Parathyroid adenoma (tissue), 2 donors: ENCODE measurements around the gene LIMS2.

Source experiments
- H2AFZ ChIP-seq: fragments of 300-600 bp; sonication (generic); one replicate; pipeline ENCODE4 v1.7.0; 2017; ENCODE audit warnings: antibody characterized with exemption, mild to moderate bottlenecking
- H3K27ac ChIP-seq: fragments of 300-600 bp; sonication (generic); one replicate; pipeline ENCODE4 v1.7.0; 2017
- H3K27me3 ChIP-seq: fragments of 300-600 bp; sonication (generic); one replicate; pipeline ENCODE4 v1.7.0; 2017; ENCODE audit warnings: low read length; ENCODE audit not compliant: control insufficient read depth, insufficient read depth
- H3K36me3 ChIP-seq: fragments of 300-600 bp; sonication (generic); one replicate; pipeline ENCODE4 v1.7.0; 2017; ENCODE audit warnings: low read length; ENCODE audit not compliant: control insufficient read depth, insufficient read depth
- H3K4me1 ChIP-seq: fragments of 300-600 bp; sonication (generic); one replicate; pipeline ENCODE4 v1.7.0; 2017; ENCODE audit warnings: control low read depth
- H3K4me2 ChIP-seq: fragments of 300-600 bp; sonication (generic); one replicate; pipeline ENCODE4 v1.7.0; 2017; ENCODE audit warnings: low read length
- H3K4me3 ChIP-seq: fragments of 300-600 bp; sonication (generic); one replicate; pipeline ENCODE4 v1.7.0; 2017; ENCODE audit warnings: low read depth, low read length
- H3K79me2 ChIP-seq: fragments of 300-600 bp; sonication (generic); one replicate; pipeline ENCODE4 v1.7.0; 2017; ENCODE audit warnings: control low read depth
- H3K9ac ChIP-seq: fragments of 300-600 bp; sonication (generic); one replicate; pipeline ENCODE4 v1.7.0; 2017; ENCODE audit warnings: mild to moderate bottlenecking
- H3K9me3 ChIP-seq: fragments of 300-600 bp; sonication (generic); one replicate; pipeline ENCODE4 v1.7.0; 2017; ENCODE audit warnings: low read length; ENCODE audit not compliant: control insufficient read depth
- TF ChIP-seq, protein P1 (sequence below): fragments of 300-600 bp; sonication (generic); IDR thresholded peaks from one replicate; pipeline ENCODE4 v1.7.0; 2017; ENCODE audit warnings: antibody characterized with exemption, mild to moderate bottlenecking
- donor health status: primary hyperparathyroidism.

Gene LIMS2

GRCh38 chr2:127664065-127664894, 11.1 kb downstream of the LIMS2 start:
- Histone ChIP-seq H3K36me3 (no peaks in the 10 kb centered on the region), H3K4me1 (no peaks in the 10 kb centered on the region), H3K27me3 (no peaks in the 10 kb centered on the region), H3K4me3 (no peak overlapping the region), H3K79me2 (no peaks in the 10 kb centered on the region), H3K9me3 (no peaks in the 10 kb centered on the region), H2AFZ (peak overlapping the region; percentile 56), H3K4me2 (peak overlapping the region; percentile 39), H3K9ac (no peak overlapping the region), H3K27ac (peak overlapping the region; percentile 8)
- TF ChIP-seq, protein P1, sequence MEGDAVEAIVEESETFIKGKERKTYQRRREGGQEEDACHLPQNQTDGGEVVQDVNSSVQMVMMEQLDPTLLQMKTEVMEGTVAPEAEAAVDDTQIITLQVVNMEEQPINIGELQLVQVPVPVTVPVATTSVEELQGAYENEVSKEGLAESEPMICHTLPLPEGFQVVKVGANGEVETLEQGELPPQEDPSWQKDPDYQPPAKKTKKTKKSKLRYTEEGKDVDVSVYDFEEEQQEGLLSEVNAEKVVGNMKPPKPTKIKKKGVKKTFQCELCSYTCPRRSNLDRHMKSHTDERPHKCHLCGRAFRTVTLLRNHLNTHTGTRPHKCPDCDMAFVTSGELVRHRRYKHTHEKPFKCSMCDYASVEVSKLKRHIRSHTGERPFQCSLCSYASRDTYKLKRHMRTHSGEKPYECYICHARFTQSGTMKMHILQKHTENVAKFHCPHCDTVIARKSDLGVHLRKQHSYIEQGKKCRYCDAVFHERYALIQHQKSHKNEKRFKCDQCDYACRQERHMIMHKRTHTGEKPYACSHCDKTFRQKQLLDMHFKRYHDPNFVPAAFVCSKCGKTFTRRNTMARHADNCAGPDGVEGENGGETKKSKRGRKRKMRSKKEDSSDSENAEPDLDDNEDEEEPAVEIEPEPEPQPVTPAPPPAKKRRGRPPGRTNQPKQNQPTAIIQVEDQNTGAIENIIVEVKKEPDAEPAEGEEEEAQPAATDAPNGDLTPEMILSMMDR, result no peak

GRCh38 chr2:127663566-127664064, 11.7 kb downstream of the LIMS2 start:
- Histone ChIP-seq H3K4me2 (peak overlapping the region; percentile 39), H3K4me1 (no peaks in the 10 kb centered on the region), H3K9ac (no peak overlapping the region), H2AFZ (no peak overlapping the region), H3K27me3 (no peaks in the 10 kb centered on the region), H3K4me3 (no peak overlapping the region), H3K79me2 (no peaks in the 10 kb centered on the region), H3K27ac (no peak overlapping the region), H3K9me3 (no peaks in the 10 kb centered on the region), H3K36me3 (no peaks in the 10 kb centered on the region)
- TF ChIP-seq, protein P1, result no peak

GRCh38 chr2:127662937-127663565, 12.3 kb downstream of the LIMS2 start:
- no peak overlapping the region for H3K9ac ChIP-seq
- TF ChIP-seq, protein P1, result no peak
- H3K79me2 ChIP-seq, result no peaks in the 10 kb centered on the region
- H3K36me3 ChIP-seq, result no peaks in the 10 kb centered on the region
- no peaks in the 10 kb centered on the region for H3K4me1 ChIP-seq
- no peaks in the 10 kb centered on the region for H3K9me3 ChIP-seq
- no peak overlapping the region for H2AFZ ChIP-seq
- no peaks in the 10 kb centered on the region for H3K27me3 ChIP-seq
- H3K4me3 ChIP-seq, result no peak overlapping the region
- H3K27ac ChIP-seq, result no peak overlapping the region
- H3K4me2 ChIP-seq, result no peak overlapping the region

DNA sequence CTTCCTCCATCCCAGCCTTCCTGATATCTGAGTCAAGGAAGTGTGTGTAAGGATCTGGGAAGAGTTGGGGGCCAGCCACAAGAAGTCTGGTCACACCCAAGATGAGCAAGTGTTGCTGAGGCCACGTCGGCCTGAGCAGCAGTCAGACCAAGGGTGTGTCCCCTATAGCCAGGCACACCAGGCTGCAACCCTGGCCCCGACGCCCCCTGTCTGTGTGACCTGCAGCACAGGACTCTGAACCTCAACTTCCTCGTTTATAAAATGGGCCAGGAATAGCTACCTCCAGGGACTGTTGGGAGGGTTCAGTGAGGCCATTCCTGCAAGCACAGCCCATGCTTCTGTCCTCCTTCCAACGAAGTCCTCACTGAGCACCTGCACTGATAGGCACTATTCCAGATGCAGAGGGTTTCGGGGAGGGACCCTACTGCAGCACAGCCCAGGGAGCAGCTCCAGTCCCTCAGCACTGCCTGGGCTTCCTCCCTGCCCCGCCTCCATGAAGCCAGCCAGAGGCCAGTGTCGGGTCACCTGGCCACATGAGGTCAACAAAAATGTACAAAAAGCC, 13.3 kb downstream of the LIMS2 start:
- Histone ChIP-seq H3K9ac (no peak overlapping the region), H3K9me3 (no peaks in the 10 kb centered on the region), H3K27ac (no peak overlapping the region), H3K4me3 (no peak overlapping the region), H3K4me2 (no peak overlapping the region), H3K79me2 (no peaks in the 10 kb centered on the region), H3K27me3 (no peaks in the 10 kb centered on the region), H3K4me1 (no peaks in the 10 kb centered on the region), H3K36me3 (no peaks in the 10 kb centered on the region), H2AFZ (no peak overlapping the region)
- TF ChIP-seq, protein P1, result no peak
